Measurements from ENCODE around the gene RNF130.
"Not testable (repeated sequence)": the region's sequence is repeated elsewhere in the genome, so short reads cannot be mapped to it uniquely, and the experiment has no call there.

RNF130 gene

DNA sequence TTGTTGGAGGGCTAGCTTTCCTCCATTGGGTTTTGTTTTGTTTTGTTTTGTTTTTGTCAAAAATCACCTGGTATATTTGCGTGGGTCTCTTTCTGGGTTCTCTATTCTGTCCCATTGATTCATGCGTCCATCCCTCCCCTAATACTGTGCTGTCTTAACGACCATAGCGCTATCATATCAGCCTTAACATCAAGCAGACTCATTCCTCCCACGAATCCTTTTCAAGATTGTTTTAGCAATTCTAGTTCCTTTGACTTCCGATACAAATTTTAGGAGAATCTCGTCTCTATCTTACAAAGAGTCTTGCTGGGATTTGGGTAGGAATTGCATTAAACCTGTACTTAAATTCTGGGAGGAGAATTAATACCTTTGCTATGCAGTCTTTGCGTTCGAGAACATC, 31.1 kb upstream of the RNF130 start:
- no peak for DNase-seq

DNA sequence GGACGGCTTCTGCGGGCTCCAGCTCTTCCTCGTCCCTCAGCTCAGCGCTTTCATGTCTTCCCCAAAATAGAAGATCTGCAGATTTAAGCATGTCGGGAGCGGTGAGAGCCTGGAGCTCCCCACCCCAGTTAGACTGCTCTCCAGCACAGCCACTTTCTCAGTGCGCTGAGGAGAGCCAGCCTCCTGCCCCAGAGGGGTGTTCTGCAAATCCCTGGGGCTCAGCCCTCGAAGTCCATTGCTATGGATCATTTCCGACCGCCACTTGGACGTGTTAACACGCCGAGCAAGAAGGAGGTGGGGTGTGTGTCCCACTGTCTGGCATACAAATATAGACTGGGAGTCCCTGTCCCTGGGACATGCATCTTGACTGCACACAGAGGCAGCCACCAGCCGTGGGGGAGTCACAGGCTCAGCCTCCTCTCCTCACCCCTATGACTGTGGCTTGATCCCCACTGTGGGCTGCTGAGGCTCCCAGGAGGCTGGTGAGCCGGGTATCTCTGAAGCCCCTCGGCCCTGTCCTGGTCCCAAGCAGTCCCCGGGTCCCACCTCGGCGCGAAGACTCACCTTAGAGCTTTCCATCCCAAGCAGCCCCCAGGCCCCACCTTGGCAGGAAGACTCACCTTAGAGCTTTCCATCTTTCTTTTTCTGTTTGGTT, 30.0 kb upstream of the RNF130 start:
- DNase-seq = no peak

DNA sequence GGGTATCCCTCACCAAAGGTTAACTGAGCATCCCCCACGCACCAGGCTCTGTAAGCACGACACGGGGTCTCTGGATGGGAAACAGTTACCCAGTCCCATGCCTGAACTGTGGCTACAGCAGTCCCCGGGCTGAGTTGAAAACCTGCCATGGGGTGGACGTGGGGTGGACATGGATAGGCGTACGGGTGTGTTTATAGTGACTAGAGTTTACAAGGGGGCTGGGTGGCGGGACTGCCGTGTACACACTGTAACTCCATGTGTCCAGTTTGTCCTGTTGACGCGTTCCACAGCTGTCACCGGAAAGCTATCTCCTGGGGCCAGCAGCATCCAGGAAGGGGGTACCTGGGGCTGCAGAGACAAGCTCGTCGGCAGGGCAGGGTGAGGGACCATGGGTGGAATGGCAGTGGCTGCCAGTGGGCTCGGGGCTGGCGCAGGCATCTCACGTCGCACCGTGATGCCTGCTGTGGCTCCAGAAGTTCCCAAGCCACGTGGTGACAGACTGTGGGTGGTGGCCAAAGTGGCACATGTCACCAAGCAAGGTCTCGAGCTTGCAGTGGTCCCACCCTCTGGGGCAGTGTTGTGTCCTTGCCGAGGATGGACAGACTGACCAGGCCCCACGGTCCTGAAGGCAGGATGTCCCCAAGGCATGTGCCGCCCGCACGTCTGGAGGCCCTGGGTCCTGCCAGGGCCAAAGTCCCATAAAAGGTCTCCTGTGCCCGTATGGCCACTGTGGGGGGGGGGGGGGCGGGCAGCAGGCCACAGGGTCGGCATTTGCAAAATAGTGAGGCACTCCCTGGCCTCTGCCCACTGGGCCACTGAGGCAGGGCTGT, 29.3 kb upstream of the RNF130 start:
- DNase-seq = no peak

DNA sequence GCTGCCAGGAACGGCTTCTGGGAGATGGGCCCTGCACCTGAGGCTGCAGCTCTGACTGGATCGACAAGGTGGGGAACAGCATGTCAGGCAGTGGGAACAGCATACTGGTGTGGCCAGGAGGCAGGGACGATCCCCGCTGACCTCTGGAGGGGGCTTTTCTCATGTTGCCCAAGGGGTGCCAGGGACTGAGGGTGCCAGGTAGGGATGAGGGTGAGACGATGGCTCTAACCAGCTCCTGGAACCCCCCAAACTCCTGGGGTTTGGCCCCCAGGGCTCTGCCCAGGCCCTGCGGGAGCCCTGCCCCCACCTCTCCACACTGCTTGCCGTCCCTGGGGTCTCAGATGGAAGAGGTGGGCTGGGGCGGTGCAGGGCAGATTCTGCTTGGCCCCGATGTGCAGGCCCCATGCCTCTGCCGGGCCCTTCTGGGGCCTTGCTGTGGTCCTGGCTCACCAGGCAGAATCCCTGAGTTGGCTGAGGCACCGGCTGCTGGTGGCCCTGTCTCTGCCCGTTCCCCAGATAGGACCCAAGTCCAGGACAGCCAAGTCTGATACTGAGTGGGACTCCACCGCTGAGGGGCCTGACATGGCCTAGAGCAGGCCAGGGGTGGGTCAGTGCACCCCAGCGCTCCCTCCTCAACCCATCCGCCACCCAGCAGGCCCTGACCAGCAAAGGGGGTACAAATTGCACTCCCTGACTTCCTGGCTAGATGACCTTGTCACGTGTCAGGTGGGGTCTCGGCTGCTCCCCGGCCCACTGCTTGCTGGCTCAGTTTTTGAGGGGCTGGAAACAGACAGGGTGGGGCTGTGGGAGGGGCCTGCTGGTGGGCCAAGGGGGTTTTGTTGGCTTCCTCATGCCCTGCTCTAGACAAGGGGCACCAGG, 28.4 kb upstream of the RNF130 start:
- DNase-seq = no peak

DNA sequence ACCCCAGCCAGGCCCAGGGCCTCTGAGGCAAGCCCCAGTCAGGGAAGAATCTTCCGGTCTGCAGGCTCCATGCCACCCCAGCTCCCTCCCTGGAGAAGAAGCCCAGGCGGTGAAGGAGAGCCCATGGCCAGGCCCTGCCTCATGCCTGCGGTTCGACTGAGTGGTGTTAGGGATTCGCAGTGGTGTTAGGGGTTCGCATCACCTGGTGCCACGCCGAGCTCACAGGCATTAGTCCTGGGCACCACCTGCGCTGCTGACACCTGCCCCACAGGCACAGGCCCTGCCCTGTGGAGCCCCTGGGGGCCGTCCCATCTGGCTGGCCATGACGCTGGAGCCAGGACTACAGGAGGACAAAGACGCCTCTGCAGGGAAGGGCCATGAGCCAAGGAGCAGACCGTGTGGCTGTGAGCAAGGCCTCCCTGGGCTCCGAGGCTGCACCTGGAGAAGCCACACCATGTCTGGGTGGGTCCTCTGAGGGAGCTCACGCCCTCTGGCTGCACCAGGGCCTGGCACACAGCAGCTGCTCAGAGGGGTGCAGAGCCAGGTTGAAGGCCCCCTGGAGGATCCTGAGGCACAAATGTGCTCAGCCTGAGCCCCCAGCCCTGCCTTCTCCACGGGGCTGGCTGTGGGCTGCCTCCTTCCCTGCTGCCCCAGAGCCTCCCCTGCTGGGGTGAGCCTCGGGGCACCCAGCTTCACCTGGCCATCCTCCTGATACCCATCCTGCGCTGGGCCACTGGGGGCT, 27.6 kb upstream of the RNF130 start:
- no peak for DNase-seq

DNA sequence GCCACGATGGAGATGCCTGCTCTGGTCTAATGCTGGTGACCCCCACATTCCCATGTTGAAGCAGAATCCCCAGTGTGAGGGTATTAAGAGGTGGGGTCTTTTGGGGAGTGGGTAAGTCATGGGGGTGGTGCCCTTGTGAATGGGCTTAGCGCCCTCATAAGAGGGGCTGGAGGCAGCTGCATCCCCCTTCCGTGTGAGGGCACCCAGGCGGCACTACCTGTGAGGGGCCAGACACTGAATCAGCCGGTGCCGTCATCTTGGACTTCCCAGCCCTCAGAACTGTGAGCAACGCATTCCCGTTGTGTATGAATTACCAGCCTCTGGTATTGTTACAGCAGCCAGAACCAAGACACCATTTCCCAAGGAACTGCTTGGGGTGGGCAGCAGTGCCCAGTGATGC, 27.0 kb upstream of the RNF130 start:
- no peak for DNase-seq

DNA sequence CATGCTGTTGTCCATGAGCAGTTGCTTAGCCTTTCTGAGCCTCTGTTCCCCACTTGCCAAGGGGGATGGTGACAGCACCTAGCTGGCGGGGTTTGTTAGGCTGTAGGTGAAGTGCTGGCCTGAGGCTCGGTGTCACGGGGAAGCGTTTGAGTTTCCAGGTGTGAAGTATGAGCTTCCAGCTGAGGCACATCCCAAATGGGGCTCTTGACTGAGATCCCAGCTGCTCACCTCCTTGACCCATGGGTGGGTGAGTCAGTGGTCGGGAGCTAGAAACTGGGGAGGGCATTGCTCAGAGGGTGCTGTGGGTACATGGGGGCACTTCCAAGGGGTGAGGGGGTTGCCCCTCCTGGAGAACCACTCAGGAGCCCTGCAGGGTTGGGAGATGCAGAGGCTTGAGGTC, 26.4 kb upstream of the RNF130 start:
- no peak for DNase-seq

DNA sequence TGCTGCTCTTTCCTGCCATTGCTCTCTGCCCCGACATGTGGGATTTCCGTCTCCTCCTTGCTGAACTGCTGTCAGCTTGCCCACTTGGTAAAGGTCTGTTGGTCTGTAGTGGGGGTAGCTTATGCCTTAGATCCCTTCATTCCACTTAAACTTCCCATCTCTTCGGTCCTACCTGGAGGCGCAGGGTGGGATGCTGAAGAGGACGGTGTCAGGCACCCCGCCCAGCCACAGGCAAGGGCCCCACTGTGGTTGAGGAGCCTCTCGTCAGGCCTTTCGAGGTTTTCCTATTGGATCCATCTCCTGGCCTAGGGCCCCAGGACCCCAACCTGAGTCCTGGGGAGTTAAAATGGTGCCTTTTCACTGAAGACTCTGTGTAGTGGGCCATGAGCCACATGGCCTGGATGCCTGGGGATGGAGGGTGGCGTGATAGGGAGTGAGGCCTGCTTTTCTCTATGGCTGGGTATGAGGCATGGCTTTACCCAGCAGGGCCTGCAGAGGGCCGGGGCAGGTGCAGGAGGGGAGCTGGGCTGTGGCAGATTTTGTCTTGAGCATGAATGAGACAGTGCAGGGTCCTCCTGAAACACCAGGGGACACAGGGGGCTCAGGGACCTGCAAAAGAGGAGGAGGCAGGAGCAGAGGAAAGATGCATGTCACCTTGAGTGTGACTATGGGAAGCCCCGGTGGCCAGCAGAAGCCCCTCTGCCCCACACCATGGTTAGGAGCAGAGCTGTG, 25.8 kb upstream of the RNF130 start:
- no peak for DNase-seq

DNA sequence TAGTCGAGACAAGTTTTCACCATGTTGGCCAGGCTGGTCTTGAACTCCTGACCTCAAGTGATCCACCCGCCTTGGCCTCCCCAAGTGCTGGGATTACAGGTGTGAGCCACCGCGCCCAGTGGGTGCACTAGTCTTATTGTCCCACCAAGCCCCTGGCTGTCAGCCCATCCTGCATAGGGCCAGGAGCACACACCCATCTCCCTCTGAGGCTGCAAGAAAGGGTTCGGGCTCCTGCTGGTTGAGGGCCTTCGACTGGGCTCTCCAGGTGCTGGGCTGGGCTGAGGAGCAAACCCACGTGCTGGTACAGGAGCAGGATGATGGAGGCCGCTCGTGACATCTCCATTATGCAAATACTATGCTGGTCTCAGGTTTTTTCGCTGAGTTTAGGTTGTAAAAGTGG, 25.1 kb upstream of the RNF130 start:
- DNase-seq = no peak

DNA sequence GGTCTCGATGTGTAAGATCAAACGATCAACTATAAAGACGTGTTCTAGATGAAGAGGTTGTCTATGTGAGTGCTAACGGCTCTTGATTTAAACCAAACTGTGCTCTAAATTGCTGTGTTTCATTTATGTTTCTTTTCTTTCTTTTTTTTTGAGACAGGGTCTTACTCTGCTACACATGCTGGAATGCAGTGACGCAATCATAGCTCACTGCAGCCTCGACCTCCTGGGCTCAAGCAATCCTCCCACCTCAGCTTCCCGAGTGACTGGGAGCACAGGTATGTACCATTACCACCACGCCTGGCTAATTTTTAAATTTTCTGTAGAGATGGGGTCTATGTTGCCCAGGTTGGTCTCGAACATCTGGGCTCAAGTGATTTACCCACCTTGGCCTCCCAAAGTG, 24.0 kb upstream of the RNF130 start:
- DNase-seq = no peak

DNA sequence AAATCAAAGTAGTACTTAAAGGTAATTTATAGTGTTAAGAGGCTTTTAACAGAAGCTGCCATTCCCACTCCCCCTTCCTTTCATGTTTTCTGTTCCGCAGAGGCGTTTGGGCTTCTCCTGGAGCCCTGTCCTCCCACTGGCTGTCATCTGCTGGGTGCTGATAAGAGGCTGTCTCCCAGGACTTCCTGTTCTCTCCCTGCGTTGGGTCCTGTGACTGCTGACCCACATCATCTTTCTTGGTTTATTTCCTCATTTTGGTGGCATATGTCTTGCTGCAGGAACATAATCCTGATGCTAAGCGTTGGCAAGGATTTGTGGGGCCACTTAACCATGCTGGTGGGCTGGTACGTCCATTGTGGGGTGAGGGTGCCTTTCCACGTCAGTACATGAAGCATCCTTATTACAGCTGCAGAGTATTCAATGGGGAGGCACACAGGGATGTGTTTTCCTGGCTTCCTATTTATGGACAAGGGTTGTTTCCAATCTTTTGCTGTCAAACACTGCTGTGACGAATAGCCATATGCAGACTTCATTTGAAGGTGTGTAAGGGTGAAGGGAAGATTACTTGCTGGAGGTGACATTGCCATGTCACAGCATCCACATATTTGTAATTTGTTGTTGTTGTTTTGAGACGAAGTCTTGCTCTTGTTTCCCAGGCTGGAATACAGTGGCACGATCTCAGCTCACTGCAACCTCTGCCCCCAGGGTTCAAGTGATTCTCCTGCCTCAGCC, 22.3 kb upstream of the RNF130 start:
- DNase-seq = peak; percentile 13

DNA sequence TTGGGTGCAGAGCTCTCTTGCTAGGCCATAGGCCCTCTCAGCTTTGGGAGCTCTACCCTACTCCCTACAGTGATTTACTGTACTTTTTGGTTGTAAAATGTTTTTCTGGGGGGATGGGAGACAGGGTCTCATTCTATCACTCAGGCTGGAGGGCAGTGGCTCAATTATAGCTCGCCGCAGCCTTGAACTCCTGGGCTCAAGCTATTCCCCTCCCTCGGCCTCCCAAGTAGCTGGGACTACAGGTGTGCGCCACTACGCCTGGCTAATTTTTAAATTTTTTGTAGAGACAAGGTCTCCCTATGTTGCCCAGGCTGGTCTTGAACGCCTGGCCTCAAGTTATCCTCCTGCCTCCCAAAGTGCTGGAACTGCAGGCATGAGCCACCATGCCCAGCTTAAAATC, 21.7 kb upstream of the RNF130 start:
- DNase-seq = no peak

DNA sequence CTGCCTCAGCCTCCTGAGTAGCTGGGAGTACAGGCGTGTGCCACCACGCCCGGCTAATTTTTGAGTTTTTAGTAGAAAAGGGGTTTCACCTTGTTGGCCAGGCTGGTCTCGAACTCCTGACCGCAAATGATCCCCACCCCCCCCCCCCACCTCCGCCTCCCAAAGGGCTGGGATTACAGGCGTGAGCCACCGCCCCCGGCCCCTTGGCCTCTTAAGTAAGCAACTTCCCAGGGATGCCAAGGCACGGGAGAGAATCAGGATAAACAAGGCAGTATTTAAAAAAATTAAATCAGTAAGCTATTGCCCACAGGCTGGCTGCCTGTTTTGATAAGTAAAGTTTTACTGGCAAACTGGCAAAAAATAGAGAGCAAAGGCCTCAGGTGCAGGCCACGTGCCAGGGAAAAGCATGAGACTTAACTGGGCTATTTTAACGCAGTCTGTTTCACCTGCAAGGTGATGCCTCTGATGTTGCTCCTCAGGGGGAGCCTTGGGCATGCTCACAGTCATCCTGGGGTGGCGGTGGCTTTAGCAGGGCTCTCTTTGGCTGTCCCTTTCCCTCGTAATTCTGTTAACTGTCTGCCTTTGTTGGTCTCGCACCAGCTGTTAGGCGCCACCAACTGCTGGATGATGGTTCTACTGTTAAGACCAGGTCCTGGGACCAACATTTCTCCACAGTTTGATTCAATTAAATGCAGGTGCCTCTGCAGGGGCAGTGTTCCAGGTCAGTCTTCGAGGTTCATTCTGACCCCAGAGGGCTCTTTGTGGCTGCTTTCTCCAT, 19.4 kb upstream of the RNF130 start:
- DNase-seq = peak; percentile 19

DNA sequence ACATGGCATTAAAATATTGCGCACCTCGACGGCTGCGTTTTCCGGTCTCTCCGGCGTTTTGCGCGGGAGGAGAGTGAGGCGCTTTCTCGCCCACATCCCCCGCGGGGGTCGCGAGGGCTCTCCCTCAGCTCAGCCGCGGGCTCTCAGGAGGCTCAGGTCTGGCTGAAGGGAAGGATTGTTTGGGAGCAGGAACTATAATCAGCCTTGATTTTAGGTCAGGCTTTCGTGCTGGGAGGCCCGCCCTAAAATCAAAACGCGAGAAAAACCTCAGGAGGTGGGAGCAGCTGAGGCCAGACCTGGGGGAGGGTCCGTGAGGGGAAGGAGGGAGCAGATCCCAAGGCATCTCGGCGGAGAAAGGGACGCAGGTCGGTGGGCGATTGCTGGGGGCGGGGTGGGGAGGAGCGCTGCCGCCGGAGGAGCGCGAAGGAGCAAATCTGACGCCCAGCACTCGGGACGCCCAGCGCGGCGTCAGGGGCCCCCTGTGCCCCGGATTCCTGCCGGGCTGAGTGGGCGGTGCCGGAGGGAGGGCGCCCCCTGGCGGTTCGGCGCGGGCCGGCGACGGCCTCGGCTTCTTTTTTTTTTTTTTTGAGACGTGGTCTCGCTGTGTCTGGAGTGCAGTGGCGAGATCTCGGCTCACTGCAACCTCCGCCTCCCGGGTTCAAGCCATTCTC, 18.7 kb upstream of the RNF130 start:
- no peak for DNase-seq

DNA sequence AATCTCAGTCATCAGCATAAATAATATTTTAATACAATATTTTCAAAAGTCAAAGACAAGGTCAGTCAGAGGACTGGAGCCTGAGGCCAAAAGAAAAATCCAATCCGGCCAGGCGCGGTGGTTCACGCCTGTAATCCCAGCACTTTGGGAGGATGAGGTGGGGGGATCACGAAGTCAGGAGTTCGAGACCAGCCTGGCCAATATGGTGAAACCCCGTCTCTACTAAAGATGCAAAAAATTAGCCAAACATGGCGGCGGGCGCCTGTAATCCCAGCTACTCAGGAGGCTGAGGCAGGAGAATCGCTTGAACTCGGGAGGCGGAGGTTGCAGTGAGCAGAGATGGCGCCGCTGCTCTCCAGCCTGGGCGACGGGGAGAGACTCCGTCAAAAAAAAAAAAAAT, 18.1 kb upstream of the RNF130 start:
- DNase-seq = not testable (repeated sequence)

DNA sequence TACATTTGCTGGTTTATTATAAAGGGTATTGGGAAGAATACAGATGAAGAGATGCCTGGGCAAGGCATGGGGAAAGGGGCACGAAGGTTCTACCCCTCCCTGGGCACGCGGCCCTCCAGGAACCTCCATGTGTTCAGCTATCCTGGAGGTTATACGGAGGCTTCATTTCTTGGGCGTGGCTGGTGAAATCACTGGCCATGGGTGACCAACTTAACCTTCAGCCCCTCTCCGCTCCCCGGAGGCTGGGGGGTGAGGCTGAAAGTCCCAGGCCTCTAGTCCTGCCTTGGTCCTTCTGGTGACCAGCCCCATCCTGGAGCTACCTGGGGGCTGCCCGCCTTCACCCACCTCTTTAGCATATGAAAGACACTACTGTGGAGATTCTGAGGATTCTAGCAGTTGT, 17.0 kb upstream of the RNF130 start:
- no peak for DNase-seq

DNA sequence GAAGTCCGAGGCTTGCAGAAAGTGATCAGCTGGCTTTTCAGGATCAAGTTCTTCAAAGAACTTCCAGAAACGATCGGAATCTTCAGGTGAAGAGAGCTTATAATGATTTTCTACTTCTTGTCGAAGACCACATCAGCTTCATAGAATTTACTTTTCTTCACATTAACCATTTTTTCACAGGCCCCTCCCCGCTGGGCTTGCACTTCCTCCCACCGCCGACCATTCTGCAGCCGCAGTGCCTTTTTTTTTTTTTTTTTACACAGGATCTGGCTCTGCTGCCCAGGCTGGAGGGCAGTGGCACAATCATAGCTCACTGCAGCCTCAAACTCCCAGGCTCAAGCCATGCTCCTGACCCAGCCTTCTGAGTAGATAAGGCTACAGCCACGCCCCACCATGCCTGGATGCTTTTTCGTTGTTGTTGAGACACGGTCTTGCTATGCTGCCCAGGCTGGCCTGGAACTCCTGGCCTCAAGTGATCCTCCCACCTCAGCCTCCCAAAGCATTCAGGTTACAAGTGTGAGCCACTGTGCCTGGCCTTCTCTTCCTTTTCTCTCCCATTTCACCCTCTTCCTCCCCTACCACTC, 15.3 kb upstream of the RNF130 start:
- no peak for DNase-seq

DNA sequence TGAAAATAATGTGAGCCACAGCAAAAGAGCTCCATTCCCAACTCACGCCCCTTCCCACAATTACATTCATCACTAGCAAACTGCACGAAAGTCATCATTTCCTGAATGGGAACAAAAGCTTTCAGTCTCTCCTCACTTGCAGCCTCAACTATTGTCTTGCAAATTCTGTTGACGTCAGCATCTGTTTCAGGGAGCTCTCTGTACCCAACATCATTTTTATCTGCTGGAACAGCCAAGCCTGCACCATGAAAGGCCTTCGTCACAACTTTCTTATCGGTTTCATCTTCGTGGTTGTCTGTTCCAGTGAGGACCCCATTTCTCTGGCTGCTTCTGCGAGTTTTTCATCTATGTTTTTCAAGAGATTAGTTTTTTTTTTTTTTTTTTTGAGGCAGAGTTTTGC, 14.3 kb upstream of the RNF130 start:
- no peak for DNase-seq

DNA sequence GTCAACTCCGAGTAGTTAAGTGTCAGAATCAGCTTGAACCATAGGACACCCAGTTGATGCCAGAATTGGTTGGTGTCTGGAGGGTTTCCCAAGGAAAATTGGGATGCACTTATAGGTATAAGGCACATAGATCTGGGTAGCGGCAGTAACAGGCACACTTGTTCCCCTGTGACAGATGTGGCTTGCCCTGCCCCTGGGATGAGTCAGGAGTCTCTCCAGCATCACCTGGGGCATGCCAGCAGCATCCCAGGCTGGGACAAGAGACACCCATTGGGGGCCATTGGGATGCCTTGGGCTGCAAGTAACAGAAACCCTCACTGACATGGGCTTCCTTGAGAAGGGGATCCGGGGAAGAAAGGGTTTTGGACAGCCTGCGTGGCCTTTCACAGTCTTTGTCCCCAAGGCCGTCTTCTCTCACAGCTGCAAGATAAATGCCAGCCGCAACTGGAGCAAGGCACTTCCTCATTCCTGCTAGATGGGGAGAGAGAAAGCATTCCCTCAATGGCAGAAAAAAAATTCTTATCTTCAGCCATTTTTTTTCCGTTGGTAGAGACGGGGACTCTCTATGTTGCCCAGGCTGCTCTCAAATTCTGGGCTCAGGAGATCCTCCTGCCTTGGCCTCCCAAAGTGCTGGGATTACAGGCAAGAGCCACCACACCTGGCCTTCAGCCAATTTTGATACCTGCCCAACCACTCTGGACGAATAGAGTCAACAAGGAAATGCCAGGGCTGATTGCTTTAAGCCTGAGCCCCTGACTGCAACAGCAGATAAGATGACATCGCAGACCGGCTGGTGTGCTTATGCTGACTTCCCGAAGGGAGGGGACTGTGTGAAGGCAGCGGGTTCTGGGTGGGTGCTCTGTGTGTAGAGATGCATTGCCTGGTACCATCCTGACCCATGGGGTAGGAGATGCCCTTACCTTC, 13.3 kb upstream of the RNF130 start:
- no peak for DNase-seq
